Uterus (tissue), 2 donors: ENCODE results near the gene RASSF4.

ENCODE experiments used
- CTCF ChIP-seq, 4 experiments: fragments of 200-600 bp in 2 of 4; fragments of 450-650 bp in 2 of 4; sonication (generic) in 2 of 4; IDR thresholded peaks; one replicate each; pipeline ENCODE4 v1.5.1; 2016 to 2019; ENCODE audit warnings: antibody characterized with exemption in 4 of 4, mild to moderate bottlenecking in 2 of 4, moderate library complexity in 1 of 4
- POLR2A ChIP-seq, 2 donors: fragments of 450-650 bp; IDR thresholded peaks; one replicate each; pipeline ENCODE4 v1.6.1; 2016; ENCODE audit warnings: antibody characterized with exemption in 2 of 2, mild to moderate bottlenecking in 1 of 2, moderate library complexity in 1 of 2

GRCh38 chr10:44968500-44969400, 9.1 kb downstream of the RASSF4 start:
- TF ChIP-seq POLR2A (IDR thresholded peaks at IDR 0.05) (no peak), CTCF (IDR thresholded peaks at IDR 0.05) (no peak)
